Measurements from ENCODE around the gene C1RL. TPM values are rescaled to one million over a fixed set of nuclear protein-coding genes. Genes with fewer than 3 reads are reported as not detected.

The C1RL gene
- total RNA-seq, 1 experiment from 2014 or later = 25.9 TPM

- Histone ChIP-seq H3K9me3 (ENCODE audit: control insufficient read depth in 1 of 2, insufficient read depth in 1 of 2, low read depth in 1 of 2, low read length in 2 of 2) (no peaks in the 10 kb centered on the region), H3K79me2 (ENCODE audit: insufficient read depth, low read length) (no peaks in the 10 kb centered on the region), H4K20me1 (ENCODE audit: insufficient read depth) (no peaks in the 10 kb centered on the region), H3K4me1 (ENCODE audit: control insufficient read depth in 1 of 2, insufficient read depth in 2 of 2, low read length in 2 of 2) (peaks cover 0 to 4% of the 10 kb centered on the region in 2 experiments; a peak in 1 of 4 replicates), H3K9me2 (ENCODE audit: insufficient read depth) (no peaks in the 10 kb centered on the region), H3K4me3 (replicated peaks in 1 of 2; ENCODE audit: low read depth in 1 of 2, low read length in 2 of 2) (no peak overlapping the region), H2AFZ (ENCODE audit: low read depth, low read length, poor library complexity, severe bottlenecking) (no peak overlapping the region), H3K4me2 (ENCODE audit: low read length) (no peak overlapping the region), H3K36me3 (ENCODE audit: control insufficient read depth in 1 of 2, insufficient read depth in 2 of 2, low read length in 2 of 2) (no peaks in the 10 kb centered on the region), H3K27ac (ENCODE audit: low read depth, low read length) (no peak overlapping the region), H3K27me3 (ENCODE audit: insufficient read depth, low read length) (no peaks in the 10 kb centered on the region), H3K9ac (ENCODE audit: low read length) (no peak overlapping the region)
- ChIA-PET RAD21 (ENCODE audit: low non-redundant PET in 1 of 2, low total read pairs in 2 of 2, uncharacterized antibody in 2 of 2, unreplicated experiment in 2 of 2) (no interaction called here), POLR2A (no interaction called here), CTCF (no interaction called here)
- no TSS peak for BruUV-seq (replicated peaks)
- intact Hi-C loops (cut with micrococcal nuclease) = no loop called here
- DNase-seq (ENCODE audit: low read depth, low spot score) (no peak), ATAC-seq (no peak)
- TF ChIP-seq REST (IDR thresholded peaks at IDR 0.05; ENCODE audit: low read depth) (no peak), CBX3 (IDR thresholded peaks at IDR 0.05; ENCODE audit: low read depth) (no peak), FOSL1 (IDR thresholded peaks at IDR 0.05; ENCODE audit: low read depth) (no peak), SIN3A (IDR thresholded peaks at IDR 0.05; ENCODE audit: low read depth) (no peak), CEBPB (IDR thresholded peaks at IDR 0.05; ENCODE audit: low read depth) (no peak), TCF7L2 (IDR thresholded peaks at IDR 0.05; ENCODE audit: borderline replicate concordance, extremely low read depth, insufficient read depth, insufficient read length) (no peak), EZH2phosphoT487 (IDR thresholded peaks at IDR 0.05; ENCODE audit: borderline replicate concordance) (no peak), ZFX (IDR thresholded peaks at IDR 0.05) (no peak), ZBTB33 (IDR thresholded peaks at IDR 0.05; ENCODE audit: extremely low read depth, insufficient replicate concordance, low read length) (no peak), POLR2A (IDR thresholded peaks at IDR 0.05; ENCODE audit: borderline replicate concordance, extremely low read depth, insufficient read depth, insufficient read length) (no peak), JUND (IDR thresholded peaks at IDR 0.05) (no peak), EZH2 (IDR thresholded peaks at IDR 0.05) (no peak), MAX (IDR thresholded peaks at IDR 0.05) (no peak), POLR2AphosphoS5 (IDR thresholded peaks at IDR 0.05; ENCODE audit: low read depth, low read length) (no peak), ZNF274 (IDR thresholded peaks at IDR 0.05; ENCODE audit: low read depth, low read length) (no peak), SP1 (IDR thresholded peaks at IDR 0.05; ENCODE audit: low read depth) (no peak), RAD21 (IDR thresholded peaks at IDR 0.05; ENCODE audit: low read depth) (no peak), YY1 (IDR thresholded peaks at IDR 0.05; ENCODE audit: extremely low read depth, insufficient replicate concordance, low read depth, low read length) (no peak), CTCF (IDR thresholded peaks at IDR 0.05 in 2 of 3, conservative IDR thresholded peaks at IDR 0.05 in 1 of 3; ENCODE audit: borderline replicate concordance in 1 of 3, insufficient read depth in 1 of 3, low read depth in 2 of 3, low read length in 2 of 3) (no peak)
Measured at GRCh38 chr12:7061596-7061995, 47.4 kb downstream of the C1RL start.
